Measurements from ENCODE around the gene SLC12A1. TPM values are rescaled to one million over a fixed set of nuclear protein-coding genes. Genes with fewer than 3 reads are reported as not detected.

Gene SLC12A1
- total RNA-seq, 2 donors from 2014 or later = not detected

DNA sequence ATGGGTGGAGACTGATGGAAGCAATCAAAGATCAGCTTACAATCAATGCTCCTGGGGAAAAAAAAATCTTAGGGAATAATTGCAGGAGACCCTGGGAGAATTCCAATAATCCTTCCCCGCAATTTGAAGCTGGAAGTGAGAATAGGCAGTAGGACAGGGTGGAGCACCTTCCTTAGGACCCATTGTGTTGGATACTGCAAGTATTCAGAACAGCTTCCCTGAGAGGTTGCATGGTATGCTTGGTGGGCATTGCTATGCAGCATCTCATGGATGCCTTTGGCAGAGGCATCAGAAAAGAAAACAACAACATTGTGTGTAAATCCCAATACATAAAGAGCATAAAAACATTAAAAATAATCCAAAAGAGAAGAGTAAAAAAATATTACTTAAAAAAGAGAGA lies 100.5 kb downstream of the SLC12A1 start:
- H3K27ac ChIP-seq = no peak overlapping the region
- H3K9me3 ChIP-seq = no peaks in the 10 kb centered on the region
- H3K36me3 ChIP-seq = no peaks in the 10 kb centered on the region
- no peak for DNase-seq (ENCODE audit: low spot score)
- TF ChIP-seq POLR2AphosphoS5 (IDR thresholded peaks at IDR 0.05) (no peak), POLR2A (IDR thresholded peaks at IDR 0.05) (no peak)
- TF ChIP-seq, protein P1, sequence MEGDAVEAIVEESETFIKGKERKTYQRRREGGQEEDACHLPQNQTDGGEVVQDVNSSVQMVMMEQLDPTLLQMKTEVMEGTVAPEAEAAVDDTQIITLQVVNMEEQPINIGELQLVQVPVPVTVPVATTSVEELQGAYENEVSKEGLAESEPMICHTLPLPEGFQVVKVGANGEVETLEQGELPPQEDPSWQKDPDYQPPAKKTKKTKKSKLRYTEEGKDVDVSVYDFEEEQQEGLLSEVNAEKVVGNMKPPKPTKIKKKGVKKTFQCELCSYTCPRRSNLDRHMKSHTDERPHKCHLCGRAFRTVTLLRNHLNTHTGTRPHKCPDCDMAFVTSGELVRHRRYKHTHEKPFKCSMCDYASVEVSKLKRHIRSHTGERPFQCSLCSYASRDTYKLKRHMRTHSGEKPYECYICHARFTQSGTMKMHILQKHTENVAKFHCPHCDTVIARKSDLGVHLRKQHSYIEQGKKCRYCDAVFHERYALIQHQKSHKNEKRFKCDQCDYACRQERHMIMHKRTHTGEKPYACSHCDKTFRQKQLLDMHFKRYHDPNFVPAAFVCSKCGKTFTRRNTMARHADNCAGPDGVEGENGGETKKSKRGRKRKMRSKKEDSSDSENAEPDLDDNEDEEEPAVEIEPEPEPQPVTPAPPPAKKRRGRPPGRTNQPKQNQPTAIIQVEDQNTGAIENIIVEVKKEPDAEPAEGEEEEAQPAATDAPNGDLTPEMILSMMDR (IDR thresholded peaks at IDR 0.05) = no peak
- no peak overlapping the region for H3K4me3 ChIP-seq
- intact Hi-C loops (cut with DNase I) = no loop called here
- no peaks in the 10 kb centered on the region for H3K27me3 ChIP-seq (replicated peaks; ENCODE audit: insufficient read depth)
- no peaks in the 10 kb centered on the region for H3K4me1 ChIP-seq (replicated peaks)
- WGBS = 75% methylated on average over 1 of the region's 1 CpG

DNA sequence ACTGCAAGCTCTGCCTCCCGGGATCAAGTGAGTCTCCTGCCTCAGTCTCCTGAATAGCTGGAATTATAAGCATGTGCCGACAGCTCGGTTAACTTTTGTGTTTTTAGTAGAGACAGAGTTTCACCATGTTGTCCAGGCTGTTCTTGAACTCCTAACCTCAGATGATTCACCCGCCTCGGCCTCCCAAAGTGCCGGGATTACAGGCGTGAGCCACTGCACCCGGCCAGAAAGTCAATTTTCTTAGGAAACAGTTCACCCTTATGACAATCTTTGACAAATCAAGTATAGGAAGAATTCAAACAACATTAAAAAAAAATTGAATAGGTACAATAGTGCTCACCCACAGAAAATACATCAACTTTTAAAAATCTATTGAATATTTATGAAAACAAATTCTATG lies 101.5 kb downstream of the SLC12A1 start:
- Histone ChIP-seq H3K4me1 (replicated peaks) (no peaks in the 10 kb centered on the region), H3K27me3 (replicated peaks; ENCODE audit: insufficient read depth) (no peaks in the 10 kb centered on the region), H3K27ac (no peak overlapping the region), H3K36me3 (no peaks in the 10 kb centered on the region), H3K4me3 (no peak overlapping the region), H3K9me3 (no peaks in the 10 kb centered on the region)
- no peak for DNase-seq (ENCODE audit: low spot score)
- no peak for TF ChIP-seq POLR2A (IDR thresholded peaks at IDR 0.05)
- TF ChIP-seq POLR2AphosphoS5 (IDR thresholded peaks at IDR 0.05) = no peak
- TF ChIP-seq, protein P1 (IDR thresholded peaks at IDR 0.05) = no peak
- intact Hi-C loops (cut with DNase I) = no loop called here
- WGBS = 88% methylated on average over 8 of the region's 8 CpGs

DNA sequence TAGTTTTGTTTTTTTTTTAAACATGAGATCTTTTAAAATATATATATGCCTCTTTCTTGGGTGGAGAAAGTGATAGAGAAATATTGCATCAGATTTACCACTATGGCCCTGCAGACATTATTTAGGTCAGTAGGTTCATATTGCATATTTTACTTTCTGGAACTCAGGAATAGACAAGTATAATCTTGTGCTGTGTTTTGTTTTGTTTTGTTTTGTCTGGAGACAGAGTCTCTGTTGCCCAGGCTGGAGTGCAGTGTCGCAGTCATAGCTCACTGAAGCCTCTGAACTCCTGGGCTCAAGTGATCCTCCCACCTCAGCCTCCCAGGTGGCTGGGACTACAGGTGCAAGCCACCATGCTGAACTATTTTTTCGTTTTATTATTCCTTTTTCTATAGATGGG lies 103.6 kb downstream of the SLC12A1 start:
- Histone ChIP-seq H3K4me3 (no peak overlapping the region), H3K27me3 (replicated peaks; ENCODE audit: insufficient read depth) (no peaks in the 10 kb centered on the region), H3K27ac (no peak overlapping the region), H3K4me1 (replicated peaks) (no peaks in the 10 kb centered on the region), H3K36me3 (no peaks in the 10 kb centered on the region), H3K9me3 (no peaks in the 10 kb centered on the region)
- no peak for DNase-seq (ENCODE audit: low spot score)
- intact Hi-C loops (cut with DNase I) = no loop called here
- TF ChIP-seq, protein P1 (IDR thresholded peaks at IDR 0.05) = no peak
- TF ChIP-seq POLR2AphosphoS5 (IDR thresholded peaks at IDR 0.05) (no peak), POLR2A (IDR thresholded peaks at IDR 0.05) (no peak)
- 78% methylated on average over 2 of the region's 2 CpGs for WGBS

DNA sequence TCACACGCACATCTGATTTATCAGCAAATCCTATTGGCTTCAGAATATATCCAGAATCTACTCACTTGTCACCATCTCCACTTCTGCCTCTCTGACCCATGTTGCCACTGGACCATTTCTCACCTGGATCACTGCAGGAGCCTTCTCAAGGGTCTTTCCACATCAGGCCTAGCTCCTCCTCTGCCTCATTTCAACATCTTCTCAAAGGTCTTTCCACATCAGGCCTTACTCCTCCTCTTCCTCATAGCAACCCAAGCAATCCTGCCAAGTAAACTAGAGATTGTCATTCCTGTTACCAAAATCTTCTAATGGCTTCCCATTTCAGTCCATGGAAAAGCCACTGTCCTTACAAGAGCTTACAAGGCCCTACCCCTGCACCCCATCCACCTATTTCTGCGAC lies 107.1 kb downstream of the SLC12A1 start:
- H3K27ac ChIP-seq = no peak overlapping the region
- no peaks in the 10 kb centered on the region for H3K36me3 ChIP-seq
- TF ChIP-seq POLR2A (IDR thresholded peaks at IDR 0.05) (no peak), POLR2AphosphoS5 (IDR thresholded peaks at IDR 0.05) (no peak)
- TF ChIP-seq, protein P1 (IDR thresholded peaks at IDR 0.05) = no peak
- H3K4me1 ChIP-seq (replicated peaks) = no peaks in the 10 kb centered on the region
- H3K27me3 ChIP-seq (replicated peaks; ENCODE audit: insufficient read depth) = no peaks in the 10 kb centered on the region
- intact Hi-C loops (cut with DNase I) = no loop called here
- WGBS = 90% methylated on average over 2 of the region's 2 CpGs
- H3K9me3 ChIP-seq = no peaks in the 10 kb centered on the region
- DNase-seq (ENCODE audit: low spot score) = no peak
- H3K4me3 ChIP-seq = no peak overlapping the region

DNA sequence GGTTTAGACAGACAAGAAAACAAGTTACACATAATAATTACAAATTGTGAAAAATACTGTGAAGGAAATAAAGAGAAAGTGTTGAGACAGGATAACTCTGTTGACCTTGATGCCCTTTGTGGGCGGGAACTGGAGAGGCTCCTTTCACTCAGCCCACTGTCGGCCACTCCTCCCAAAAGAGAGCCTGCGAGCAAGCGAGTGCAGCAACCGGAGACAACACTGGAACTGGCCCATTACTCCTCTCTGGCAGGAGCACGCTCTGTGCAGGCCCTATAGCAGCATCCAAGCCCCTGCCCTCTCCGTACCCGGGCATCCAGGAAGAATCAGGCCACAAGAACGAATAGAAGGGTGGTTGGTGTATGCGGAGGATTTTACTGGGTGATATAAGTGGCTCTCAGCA lies 108.9 kb downstream of the SLC12A1 start:
- TF ChIP-seq POLR2A (IDR thresholded peaks at IDR 0.05) (no peak), POLR2AphosphoS5 (IDR thresholded peaks at IDR 0.05) (no peak)
- TF ChIP-seq, protein P1 (IDR thresholded peaks at IDR 0.05) = no peak
- 81% methylated on average over 10 of the region's 10 CpGs for WGBS
- intact Hi-C loops (cut with DNase I) = no loop called here
- Histone ChIP-seq H3K27ac (no peak overlapping the region), H3K9me3 (no peaks in the 10 kb centered on the region), H3K4me1 (replicated peaks) (no peaks in the 10 kb centered on the region), H3K4me3 (no peak overlapping the region), H3K36me3 (no peaks in the 10 kb centered on the region), H3K27me3 (replicated peaks; ENCODE audit: insufficient read depth) (no peaks in the 10 kb centered on the region)
- DNase-seq (ENCODE audit: low spot score) = no peak
